T-helper 22 cell (primary cell): ENCODE data around the gene HS6ST2.
"Not testable (repeated sequence)": the region's sequence is repeated elsewhere in the genome, so short reads cannot be mapped to it uniquely, and the experiment has no call there.

Experiments used
- DNase-seq: peaks from one replicate; pipeline ENCODE4 v3.0.0-alpha.2; 2020; ENCODE audit warnings: low read depth

Gene HS6ST2

DNA sequence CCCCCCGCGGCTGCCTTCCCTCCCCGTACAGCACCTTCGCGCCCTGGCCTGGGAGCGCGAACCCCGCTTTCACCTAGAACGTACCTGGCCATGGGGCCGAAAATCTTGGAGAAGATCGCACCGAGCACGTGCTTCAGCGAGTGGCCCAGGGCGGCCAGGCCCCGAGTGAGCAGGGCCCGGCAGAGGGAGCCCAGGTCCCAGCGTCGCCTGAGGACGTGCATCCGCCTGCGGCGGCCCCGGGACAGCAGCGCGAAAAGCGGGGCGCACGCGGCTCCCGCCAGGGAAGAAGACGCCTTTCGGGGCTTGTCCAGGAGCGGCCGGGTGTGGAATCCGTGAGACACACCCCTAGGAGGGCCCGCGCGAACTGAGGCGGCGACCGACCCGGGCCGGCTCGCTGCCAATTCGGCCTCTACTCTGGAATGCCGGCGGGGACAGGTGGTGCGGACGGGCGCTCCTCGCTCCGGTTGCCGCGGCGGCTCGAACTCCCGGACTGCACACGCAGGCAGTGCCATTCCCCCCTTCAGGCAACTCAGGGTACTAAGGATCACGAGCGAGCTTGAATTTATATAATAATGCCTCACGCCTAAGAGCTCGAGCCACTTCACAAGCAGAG, at the start of gene HS6ST2:
HS6ST2 (minus strand) TSS at position 539 of the 613 bp plus-strand sequence.
- no peak for DNase-seq

DNA sequence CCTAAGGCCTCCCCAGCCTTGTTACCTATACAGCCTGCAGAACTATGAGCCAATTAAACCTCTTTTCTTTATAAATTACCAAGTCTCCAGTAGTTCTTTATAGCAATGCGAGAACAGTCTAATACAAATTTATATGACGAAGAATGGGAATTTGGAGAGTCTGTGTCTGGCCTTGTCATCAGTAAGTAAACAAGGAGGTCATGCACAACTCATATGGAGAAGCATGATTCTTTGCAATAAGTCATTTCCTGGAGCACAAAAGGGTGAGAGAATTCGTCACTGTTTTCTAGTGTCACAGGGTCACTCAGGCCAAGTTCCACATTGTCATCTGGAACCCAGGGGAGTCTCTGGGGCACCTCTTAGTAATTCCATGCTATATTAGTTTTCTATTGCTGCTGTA, 49.0 kb upstream of the HS6ST2 start:
- DNase-seq, result no peak

DNA sequence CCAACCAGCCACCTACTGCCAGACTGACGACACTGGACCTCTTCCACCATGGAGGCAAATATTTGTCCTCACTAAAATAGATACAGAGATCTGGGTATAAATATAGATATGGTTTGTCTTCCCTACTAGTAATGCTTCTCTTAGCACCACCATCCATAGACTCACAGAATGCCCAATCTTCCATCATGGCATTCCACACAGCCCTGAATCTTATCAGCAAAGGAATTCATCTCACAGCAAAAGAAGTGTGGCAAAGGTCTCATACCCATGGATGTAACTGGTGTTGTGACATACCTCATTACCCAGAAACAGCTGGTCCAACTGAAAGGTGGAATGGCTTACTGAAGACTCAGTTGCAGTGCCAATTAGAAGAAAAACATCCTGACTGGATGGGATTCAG, 47.2 kb upstream of the HS6ST2 start:
- DNase-seq, result no peak

DNA sequence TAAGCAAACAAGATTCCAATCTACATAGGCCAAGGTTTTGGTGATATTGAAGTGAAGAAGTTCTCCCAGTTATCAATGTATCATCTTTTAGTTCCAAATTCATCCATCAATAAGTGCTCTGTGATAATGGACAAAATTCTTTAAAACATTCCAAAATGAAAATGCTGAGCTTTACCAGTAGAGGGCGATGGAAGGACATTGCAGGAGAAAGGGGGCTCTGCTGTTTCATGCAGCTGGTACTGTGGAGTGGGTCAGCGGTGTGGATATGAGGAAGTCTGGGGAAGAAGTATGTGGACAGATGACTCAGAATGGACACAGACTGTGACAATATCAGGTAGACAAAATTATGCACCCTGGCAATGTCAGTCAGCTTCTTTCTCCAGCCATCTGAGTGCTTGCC, 46.6 kb upstream of the HS6ST2 start:
- DNase-seq, result no peak

DNA sequence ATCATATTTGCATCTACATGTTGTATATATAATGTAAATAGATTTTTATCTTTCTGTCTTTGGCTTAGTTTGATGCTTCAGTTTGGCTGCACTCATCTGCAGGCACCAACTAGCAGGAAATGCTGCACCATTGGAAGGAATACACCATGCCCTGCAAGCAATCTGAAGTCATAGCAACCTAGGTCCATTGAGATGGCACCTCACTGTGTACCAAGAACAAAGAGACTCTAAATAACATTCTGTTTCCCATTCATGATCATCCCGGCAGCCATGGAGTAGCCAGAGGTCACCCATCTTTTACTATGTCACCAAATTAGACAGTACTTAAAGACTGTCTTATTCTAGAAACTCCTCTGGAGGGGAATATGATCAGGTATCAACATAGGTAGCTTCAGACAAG, 40.8 kb upstream of the HS6ST2 start:
- no peak for DNase-seq

DNA sequence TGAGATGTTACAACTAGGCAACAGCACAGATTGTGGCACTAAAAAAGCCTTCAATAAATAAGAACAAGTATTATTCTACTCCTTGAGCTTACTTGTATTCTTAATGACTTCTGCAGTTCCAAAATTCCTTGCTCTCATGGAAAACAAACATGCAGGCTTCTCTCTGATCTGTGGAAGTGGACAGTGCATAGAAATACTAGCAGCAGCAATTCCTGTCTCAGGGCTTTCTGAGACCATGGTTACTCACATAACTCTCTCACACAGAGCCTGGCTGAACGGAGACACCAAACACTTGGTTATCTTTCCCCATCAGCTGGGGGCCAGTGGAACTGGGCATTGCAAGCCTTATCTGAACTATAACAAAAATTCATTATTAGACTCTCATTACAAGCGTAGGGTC, 32.4 kb upstream of the HS6ST2 start:
- no peak for DNase-seq

DNA sequence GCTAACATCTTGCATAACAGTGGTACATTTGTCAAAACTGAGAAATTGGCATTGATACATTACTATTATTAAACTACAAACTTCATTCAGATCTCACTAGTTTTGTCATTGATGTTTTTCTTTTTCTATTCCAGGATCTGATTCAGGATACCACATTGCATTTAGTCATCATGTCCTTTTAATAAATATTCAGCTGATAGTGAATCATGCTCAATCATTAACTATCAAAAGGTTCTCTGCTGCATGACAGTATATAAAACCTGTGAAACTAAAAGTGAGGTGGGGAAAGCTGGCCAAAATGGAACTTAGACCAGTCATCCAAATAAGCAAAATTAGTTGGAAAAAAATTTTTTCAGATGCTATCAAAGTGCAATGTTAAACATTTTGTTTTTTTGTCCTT, 28.1 kb upstream of the HS6ST2 start:
- no peak for DNase-seq

DNA sequence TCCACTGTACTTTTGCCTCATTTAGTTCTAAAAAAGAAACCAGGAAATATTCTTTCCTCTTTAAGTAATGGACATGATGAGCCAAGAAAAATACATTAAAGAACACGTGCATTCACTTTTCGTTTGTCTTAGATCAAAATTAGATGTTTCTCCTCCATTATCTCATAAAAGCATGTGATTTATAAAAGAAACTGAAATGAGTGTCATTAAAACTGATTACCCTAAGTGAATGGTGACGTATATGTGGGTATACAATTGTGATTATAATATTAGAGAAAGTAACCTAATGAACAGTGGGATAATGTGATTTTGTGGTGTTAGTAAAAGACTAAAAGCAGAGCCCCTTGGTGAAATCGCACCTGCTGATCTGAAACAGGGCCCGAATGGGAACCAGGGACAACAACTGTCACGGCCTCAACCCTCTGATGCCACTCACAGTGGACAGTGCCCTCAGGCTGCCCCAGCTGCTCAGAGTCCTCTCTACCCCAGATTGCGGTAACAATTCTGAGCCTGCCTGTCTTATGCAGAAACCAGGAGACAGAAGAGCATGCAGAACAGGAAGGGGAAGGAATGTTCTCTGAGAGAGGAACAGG, 25.7 kb upstream of the HS6ST2 start:
- DNase-seq, result no peak

DNA sequence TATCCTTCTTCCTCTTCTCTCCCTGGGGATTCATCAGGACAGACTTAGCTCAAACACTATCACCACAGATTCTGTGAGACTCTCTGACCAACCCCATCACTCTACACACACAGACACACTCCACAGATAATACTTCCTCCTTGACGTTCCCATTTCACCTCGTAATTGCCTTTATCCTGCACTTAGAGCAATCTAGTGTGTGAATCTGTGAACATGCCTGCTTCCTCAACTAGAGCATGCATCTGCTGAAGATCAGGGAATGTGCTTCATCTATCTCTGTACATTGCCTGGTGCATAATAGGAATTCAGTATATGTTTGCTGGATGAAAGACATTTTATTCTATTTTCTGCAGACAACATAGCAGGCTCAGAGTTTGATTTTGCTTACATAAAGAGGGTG, 25.1 kb upstream of the HS6ST2 start:
- DNase-seq, result no peak

DNA sequence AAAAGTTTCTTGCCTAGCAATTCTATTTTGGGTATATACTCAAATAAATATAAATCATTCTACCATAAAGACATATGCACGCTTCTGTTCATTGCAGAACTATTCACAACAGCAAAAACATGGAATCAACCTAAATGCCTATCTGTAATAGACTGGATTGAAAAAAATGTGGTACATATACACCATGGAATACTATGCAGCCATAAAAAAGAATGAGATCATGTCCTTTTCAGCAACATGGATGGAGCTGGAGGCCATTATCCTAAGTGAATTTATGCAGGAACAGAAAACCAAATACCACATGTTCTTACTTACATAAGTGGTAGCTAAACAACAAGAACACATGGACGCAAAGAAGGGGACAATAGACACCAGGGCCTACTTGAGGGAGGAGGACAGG, 21.6 kb upstream of the HS6ST2 start:
- not testable (repeated sequence) for DNase-seq

DNA sequence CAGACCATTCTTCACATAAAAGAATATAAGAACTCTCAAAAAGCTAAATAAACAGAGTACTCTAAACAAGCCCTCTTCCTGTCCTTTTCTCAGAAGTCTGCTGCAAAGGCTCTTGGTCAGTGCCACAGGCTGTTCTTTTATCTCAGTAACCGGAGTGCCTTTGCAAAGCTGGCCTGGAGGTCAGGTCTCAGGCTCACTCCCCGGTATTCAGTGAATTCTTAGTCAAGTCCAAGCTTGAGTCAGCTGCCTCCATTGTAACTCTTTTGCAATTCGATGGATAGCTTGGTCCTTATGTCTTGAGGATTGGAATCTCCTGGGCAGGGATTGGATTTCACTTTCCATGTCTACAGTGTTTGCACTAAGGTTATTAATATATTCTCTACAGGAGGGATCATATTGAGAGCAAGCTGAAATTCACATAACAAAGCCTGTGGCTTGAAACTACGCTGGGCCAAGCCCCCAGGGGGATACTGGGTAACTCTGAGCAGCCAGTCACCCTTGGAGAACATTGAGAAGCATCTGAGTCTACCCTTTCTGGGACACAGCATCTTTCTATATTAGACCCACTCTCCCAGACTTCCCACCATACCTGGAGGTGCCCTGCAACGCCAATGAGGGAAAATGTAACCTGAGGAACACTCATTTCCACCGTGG, 10.0 kb upstream of the HS6ST2 start:
- no peak for DNase-seq

DNA sequence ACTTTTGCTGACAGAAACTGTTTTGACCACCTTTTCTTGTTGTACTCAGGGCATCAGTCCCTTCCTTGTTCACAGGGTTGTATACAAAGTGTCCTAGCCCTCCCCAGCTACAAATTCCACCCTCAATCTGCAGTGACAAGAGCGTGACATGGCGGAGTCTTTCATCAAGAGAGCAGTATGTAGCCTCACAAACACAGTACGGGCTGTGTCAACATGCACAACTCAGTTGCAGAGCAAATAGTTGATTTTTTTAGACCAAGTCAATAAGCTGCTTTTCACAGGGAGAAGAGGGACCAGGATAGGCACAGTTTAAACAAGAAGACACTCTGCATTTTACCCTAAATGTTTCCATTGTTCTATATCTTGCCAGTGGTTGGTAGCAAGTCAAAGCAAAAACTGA, 8.6 kb upstream of the HS6ST2 start:
- DNase-seq, result no peak

DNA sequence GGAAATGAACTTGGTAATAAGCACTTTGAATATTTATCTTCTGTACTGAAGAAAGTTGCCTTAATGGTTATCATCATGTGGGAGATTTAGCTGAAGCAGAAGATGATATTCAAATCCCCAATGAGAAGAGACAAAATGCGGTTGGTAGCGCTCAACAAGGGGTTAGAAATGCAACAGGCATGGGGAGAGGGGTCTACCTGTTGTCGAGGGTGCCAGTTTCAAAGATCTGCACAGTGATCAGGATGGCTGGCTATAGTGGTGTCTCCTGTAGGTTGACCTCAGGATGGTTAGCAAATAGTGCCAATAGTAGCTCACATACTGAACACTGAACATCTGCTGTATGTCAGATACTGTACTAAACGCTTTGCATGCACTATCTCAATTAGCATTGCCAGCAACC, 7.0 kb upstream of the HS6ST2 start:
- no peak for DNase-seq

DNA sequence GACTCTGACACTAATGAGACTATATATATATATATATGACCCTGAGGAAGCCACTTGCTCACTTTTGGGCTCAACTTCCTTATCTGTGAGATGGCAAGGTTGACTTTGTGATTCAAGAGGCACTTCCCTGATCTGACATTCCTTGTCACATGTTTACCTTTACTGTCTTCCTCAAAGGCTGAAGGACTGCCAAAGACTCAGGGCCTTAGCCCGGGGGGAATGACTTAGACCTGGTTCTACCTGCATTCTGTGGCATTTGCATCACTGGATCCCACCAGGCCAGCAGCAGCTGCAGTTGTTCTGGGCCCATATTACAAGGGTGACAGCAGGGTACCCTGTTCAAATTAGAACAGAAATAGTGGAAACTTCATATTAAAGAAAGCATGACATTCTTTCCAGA, 3.1 kb upstream of the HS6ST2 start:
- DNase-seq, result no peak

DNA sequence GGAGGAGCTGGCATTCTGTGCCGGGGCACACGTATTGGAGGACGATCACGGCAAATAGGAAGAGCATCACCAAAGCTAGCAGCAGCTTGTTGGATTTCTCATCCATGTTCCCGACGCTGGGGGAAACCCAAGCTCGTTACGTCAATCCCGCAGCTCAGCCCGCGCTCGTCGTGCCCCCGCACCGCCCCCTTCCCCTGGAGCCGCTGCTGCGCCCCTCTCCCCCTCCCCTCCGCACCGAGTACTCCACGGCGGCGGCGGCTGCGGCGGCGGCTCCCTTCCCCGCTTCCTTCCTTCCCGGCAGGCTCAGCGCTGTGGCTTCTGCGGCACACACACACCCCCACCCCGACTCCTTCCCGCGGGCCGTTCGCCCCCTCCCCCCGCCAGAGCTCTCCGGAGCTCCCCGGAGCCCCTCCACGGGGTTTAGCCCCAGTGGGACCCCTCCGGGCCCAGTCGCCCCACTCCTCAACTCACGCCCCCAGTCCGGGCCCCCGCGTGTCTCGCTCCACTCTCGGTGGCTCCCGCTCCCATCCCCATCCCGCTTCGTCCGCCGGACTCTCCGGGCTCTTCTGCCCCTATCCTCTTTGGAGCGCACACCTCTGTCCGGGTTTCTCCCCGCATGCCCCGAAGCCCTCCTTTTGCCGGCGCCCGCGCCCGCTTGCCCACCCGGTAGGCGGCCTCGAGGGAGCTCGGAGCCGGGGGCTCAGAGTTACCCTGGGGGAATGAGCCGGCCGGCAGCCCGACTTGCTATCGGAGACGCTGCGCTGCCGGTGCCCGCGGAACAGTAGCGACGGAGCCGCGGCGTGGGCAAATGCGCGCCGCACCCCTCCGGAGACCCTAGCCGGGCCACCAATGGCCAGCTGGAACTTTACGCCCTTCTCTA, 978 bp downstream of the HS6ST2 start:
- DNase-seq, result no peak

DNA sequence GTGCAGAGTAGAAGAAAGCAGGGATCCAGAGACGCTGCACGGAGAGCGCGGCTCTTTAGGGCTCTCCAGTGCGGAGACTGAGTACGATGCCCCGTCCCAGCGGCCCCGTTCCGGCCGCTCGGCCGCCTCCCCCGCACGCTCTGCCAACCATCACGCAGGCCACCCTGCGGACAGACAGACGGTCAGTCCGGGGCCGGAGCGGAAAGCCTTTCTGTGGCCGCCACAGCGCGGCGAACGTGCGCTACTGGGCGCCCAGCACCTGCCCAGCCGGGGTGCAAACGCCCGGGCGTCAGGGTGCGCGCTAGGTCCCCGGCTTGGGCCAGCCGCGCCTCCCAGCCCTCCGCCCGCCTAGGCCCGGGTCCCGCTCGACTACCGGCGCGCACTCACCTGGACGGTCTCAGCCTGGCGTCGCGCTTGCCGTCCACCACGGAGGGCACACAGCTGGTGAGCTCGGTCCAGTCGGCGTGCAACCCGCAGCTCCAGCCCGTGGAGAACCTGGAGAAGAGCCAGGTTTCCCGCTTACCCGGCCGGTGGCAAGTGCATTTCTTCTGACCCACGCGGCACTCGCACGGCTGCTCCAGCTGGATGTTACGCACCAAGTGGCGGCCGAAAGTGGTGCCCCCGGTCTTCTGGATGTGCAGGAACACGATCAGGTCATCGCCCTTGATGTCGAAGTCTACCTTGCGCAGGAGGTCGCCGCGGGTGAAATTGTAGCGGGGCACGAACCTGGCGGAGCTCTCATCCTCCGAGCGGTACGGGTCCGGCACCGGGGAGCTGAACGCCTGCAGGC, 1.8 kb downstream of the HS6ST2 start:
- no peak for DNase-seq

DNA sequence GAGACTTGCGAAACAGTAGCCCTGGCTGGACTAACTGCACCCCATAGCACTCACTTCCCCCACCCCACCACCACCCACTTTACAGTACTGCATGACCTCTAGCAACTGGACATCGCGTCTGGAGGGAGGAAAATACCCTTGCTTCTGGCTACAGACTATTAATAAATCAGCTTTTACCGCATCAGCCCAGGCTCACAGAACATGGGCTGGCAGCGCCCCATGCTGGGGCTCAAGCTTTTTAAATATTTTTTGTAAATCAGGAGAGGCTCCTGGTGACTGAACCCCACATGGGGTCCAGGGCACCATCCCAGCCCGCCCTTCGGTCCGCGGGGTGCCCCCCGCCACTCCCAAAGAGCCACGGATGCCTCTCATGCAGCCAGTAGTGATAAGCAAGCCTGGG, 2.7 kb downstream of the HS6ST2 start:
- no peak for DNase-seq

DNA sequence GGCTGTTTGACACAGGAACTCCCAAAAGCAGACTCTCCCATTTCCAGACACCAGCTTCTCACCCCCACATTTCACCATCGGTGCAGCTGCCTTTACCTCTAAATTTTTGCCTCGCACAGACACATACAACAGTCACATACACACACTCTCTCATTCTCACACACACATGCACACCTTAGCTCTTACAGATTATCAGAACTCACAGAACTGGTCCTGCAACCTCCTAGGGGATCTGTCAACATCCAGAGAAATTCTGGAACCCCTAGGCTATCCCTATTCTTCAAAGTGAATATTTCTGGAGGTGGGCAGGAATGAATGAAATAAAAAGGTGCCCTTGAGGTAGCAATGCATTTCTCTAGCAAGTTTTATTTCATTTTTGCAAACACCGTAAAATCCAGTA, 4.1 kb downstream of the HS6ST2 start:
- no peak for DNase-seq

DNA sequence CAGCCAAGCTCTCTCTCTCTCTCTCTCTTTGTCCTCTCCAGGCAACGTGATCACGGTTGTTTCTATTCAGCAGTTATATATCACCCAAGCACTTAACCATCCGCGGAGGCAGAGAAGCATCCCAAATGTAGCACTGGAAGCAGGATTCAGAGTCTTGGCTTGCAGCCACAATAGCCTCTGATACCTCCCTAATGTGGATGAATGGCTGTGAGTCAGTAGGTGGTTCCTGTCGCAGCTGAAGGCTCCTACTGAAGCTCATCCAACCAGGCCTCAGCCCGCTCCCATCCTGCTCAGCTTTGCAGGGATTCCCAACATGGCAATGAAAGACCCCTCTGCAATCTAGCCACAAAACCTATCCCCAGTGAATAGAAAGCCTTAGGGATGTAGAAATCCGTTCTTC, 5.1 kb downstream of the HS6ST2 start:
- DNase-seq, result no peak

DNA sequence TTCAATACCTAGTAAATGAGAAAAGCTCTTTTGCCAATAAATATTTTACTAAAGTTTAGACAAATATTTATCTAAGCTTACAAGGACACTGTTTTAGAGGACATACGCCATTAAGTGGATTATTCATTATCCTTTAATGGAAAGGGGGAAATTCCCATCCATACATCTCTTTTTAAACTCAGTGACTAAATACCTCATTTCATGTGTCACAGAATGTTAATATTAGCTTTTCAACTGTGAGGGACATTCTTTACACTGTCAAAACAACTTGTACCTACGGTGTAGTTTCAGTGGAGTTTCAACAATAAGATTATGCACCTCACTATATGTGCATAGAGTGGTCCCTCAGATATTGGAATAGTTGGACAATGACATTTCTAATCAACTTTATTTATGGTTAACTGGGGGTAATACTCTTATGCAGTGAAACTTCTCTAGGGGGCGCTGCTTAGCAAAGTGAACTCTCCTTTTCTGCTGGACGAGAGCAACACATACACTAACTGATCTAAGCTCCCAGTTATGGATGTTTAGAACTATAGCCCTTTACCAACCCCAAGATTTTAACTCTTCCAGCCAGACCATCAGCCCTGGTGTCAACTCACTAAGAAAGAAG, 9.7 kb downstream of the HS6ST2 start:
- no peak for DNase-seq

DNA sequence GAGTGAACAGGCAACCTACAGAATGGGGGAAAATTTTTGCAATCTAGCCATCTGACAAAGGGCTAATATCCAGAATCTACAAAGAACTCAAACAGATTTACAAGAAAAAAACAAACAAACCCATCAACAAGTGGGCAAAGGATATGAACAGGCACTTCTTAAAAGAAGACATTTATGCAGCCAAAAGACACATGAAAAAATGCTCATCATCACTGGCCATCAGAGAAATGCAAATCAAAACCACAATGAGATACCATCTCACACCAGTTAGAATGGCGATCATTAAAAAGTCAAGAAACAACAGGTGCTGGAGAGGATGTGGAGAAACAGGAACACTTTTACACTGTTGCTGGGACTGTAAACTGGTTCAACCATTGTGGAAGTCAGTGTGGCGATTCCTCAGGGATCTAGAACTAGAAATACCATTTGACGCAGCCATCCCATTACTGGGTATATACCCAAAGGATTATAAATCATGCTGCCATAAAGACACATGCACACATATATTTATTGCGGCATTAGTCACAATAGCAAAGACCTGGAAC, 13.3 kb downstream of the HS6ST2 start:
- not testable (repeated sequence) for DNase-seq
